NCI-H1105 (cell line): Measurements from ENCODE around the gene DAZAP1.
"Not testable (repeated sequence)": the region's sequence is repeated elsewhere in the genome, so short reads cannot be mapped to it uniquely, and the experiment has no call there.

Source experiments
- DNase-seq: peaks from one replicate; lab custom pipeline; 2025; lab: John Stamatoyannopoulos, UW

Gene DAZAP1

DNA sequence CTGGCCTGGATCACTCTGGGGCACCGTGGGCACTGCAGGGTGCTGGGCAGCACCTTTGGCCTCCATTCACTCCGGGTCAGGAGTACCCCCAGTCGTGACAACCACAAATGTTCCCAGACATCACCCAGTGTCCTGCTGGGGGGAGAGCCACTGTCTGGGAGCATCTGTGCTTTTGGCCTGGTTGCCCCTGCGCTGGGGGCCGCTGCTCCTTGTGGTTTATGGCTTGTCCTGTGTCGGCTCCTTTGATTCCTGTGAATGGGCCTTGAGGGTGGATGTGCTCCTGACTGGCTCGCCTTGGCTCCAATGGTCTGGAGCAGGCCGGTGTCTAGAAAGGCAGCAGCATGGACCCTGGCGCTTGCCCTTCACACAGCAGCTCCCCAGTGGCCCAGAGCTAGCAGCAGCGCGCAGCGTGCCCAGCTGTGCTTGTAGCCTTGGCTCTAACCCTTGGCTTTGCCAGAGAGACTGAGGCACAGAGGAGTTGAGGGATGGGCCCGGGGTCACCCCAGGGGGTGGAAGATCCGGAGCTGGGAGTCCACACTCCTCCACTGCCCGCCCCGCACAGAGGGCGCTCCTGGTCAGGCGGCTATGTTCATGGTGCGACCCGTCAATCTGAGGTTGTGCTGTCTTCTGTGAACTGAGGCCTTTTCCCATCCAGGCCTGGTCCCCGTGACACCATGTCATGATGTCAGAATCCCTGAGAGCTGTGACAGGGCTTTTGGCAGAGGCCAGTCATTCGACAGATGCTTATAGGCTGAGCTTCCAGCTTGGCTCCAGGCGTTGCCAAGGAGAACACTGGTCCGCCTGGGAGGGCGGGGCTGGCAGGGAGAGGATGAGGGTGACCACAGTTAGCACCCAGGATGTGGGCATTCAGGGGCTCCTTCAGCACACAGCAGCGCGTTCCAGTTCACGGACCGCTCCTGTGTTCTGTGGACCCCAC is 4.1 kb downstream of the DAZAP1 start:
- DNase-seq = no peak

DNA sequence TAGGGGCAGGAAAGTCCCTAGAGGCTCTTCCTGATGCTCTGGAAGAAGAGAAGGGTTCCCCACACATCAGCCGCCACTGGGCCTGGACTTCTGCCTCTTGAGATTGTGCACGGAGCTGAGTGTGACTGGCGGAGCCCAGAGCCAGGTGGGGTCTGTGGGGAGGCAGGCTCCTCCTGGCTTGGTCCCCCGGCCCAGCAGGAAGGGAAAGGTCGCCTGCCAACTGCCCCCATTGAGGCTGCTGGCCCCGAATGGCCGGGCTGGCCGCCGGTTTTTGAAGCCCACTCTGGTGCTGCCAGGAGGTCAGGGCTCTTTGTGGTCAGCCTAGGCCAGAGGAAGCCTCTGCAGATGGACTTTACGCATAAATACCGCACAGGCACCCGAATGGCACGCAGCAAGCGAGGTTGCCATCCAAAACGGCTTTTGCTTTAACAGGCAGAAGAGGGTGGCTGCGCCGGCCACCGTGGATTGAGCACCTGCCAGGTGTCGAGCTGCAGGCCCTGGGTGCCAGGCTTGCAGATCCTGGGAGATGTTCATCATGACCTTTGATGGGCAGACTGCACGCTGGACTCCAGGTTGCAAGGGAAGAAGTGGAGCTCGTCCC is 5.0 kb downstream of the DAZAP1 start:
- no peak for DNase-seq

DNA sequence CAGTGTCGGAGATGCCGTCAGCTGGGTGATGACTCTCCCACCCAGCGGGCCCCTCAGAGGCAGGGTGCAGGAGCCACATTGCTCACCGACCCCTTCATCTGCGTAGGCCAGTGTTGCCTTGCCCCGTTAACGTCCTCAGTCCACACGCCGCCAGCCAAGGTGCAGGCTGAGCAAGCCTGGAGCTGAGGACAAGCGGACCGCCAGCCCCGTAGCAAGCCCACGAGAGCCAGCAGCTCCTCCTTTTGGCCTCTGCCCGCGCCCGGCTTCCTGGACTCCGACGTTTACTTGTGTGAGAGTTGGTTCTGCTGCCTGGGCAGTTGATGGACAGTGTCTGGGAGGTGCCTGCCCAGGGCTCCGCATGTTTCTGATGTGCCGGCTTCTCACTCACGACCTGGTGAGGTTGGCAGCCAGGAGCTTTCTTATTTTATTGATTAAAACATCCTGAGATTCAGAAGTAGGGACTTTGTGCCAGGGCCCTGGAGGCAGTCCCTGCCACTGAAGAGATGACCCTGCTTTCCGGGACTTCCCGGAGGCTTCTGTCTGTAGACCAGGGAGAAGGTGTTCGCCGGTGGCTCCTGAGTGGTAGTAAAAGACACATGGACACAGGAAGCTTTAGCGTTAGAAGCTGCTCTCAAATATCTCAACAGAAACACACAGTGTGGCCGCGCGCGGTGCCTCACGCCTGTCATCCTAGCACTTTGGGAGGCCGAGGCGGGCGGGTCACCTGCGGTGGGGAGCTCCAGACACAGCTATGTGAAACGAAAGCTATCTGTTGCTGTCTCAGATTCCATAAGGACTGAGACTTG is 5.8 kb downstream of the DAZAP1 start:
- no peak for DNase-seq

DNA sequence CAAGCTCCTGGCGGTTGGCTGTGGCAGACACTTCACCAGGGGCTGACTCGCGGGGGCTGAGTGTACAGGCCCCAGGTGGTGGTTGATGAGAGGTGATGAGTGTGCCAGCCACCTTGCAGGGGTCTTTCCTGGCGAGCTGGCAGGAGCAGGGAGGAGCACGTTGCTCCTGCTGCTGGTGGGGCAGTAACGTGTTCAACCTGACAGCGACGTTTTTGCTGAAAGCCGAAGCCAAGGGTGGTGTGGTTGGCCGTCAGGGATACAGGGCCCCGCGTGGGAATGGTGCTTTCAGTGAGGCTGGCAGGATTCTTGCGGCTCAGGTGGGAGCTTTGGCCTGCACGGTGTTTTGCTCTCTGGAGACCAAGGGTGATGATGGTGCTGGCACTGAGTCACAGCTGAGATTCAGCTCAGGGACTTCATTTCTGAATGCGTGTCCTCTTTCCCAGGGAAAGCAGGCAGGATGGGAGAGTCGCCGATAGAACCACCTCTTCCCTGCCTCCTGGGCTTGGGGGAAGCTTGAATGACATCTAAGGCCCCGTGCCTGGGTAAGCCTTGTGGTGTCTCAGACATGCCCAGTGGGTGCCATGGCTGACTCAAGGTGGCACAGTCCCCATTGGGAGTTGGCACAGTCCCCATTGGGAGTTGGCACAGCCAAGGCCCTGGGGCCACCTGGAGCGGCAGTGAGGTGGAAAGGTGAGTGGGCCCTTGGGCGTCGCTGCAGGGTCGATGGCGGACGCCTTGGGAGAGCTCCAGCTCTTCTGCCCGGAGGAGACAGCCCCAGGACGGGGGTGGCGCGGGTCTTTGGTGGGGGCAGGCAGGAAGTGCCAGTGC is 8.8 kb downstream of the DAZAP1 start:
- DNase-seq = no peak

DNA sequence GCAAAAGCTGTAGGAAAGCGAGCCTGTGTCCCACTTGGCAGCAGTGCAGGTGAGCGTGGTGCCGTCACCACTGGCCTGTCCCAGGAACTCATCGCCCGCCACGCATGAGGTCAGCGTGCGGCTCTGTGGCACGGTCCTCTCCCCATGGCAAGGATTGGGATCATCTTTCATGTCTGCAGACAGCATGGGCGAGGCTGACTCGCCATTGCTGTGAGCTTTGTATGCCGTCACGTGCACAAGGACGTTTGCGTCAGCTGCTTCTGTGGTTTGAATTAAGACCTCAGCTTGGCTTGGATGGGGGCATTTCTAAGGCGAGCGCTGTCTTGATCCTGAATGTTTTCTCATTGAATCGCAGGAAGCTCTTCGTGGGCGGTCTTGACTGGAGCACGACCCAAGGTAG is 9.8 kb downstream of the DAZAP1 start:
- no peak for DNase-seq

DNA sequence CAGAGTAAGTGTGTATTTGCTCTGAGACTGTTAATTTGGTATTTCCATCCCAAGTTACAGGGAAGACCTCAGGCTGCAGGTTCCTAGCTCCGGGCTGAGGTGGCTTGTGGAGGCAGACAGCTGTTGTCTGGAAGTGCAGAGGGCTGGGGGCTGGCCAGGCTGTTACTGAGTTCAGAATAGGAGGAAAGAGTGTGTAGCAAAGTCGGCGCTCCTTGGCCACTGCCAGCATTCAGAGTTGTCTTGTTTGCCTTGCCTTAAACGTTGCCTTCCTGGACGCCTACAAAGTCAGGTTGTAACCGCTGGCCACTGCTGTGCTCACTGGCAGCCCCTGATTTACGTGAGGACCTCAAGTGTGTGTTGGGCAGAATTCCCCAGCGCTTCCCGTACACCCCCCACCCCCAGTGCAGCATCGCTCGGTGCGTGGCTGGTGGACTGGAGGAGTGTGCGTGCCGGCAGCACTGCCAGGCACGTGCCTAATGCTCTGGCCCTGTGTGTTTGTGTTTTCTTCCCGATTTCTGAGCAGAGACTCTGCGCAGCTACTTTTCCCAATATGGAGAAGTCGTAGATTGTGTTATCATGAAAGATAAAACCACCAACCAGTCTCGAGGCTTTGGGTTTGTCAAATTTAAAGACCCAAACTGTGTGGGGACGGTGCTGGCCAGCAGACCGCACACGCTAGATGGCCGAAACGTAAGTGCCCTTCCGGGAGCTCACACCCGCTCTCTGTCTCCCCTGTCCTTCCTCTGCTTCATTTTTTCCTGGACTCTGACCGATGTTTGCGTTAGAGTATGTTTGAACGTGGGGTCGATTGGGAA is 10.5 kb downstream of the DAZAP1 start:
- no peak for DNase-seq

DNA sequence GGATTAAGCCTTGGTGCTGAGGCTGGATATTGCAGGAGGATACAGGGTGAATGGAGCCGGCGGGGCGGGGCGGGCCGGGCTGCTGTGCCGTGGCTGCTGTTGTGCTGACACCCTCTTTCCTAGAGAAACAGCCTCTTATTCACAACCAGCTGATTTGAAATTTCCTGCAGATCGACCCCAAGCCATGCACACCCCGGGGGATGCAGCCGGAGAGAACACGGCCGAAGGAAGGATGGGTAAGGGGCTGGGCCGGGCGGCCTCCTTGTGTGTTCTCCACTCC is 11.1 kb downstream of the DAZAP1 start:
- DNase-seq = no peak

DNA sequence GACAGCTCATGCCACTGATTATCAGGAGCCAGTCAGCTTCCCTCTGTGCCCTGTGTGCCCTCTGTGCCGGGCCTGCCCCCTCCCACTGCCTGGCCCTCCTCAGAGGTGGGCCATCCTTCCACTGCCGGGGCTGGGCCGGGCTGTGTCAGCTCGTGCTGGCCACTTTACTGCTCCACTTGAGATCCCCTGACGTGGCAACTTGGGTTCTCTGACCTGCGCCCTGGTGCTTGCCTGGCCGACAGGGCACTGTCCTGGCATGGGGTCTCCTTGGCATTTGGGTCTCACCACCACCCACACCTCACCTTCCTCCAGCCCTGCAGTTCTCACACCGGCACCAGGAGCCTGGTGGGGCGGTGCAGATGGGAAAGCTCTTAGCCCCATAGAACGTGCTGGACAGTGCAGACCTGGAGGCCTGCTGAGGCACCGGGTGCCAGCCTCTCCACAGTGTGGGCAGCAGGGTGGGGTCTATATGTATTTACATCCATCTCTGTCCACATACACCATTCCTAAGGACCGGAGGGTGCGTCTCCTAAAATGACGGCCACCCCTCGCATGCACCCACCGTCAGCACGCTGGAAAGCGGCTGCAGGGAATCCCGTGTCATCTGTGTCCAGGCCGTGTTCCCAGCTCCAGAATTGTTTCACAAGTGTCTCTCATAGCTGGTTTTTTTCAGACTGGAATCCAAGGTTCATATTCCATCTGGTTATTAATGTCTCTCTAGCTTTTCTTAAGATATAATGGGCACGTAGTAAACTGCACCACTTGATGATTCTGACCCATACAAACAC is 11.8 kb downstream of the DAZAP1 start:
- no peak for DNase-seq

DNA sequence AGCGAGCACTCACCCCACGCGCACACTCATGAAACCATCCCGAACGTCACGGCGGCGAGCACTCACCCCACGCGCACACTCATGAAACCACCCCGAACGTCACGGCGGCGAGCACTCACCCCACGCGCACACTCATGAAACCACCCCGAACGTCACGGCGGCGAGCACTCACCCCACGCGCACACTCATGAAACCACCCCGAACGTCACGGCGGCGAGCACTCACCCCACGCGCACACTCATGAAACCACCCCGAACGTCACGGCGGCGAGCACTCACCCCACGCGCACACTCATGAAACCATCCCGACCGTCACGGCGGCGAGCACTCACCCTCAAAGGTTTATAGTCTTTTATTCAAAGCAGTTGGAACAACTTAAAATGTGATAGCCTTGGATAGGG is 12.7 kb downstream of the DAZAP1 start:
- not testable (repeated sequence) for DNase-seq

DNA sequence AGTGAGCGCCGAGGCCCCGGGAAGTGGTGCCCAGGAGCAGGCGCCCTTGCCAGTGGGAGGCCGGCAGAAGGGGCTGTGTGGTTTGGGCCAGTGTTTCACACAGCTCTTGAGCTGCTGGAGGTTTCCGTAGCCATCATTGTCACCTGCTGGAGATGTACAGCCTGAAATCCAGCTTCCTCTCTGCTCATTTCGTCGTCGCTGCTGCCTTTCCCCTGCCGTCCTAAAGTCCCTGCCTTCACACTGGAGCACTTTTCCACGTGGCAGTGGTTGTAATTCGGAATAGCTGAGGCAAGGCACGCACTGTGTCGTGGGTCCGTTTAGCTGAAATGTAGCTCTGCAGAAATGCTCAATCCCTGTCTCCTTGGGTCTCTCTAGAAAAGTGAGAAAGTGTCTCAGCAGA is 13.2 kb downstream of the DAZAP1 start:
- DNase-seq = no peak

DNA sequence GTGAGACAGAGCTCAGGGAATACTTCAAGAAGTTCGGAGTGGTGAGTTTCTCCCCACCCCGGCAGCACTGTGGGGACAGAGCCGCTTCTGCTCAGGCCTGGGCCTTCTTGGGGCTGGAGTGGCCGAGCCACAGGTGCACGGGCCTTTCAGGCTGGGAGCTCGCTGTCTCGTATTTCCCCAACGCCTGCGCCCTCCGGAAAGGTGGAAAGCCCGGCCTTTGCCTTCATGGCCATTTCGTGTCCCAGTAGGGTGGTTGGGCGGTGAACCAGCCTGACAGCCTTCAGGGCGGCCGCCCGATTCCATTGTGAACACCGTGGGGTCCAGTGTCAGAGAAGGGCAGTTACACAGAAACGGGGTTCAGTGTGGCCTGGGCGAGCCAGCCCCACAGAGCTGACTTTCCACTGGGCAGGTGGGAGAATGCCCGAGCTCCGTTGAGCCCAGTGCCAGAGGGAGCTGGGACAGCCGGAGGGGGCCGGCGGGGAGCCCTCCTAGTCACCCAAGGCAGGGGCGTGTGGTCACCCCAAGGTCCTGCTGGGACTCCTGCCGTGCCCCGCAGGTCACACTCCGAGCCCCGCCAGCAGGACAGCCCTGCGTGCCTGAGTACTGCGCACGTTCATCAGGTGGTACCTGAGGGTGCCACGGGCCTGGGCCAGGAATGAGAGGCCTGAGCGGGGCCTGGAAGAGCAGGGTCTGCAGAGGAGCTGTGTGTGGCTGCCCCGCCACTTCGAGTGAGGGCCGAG is 14.0 kb downstream of the DAZAP1 start:
- DNase-seq = no peak

DNA sequence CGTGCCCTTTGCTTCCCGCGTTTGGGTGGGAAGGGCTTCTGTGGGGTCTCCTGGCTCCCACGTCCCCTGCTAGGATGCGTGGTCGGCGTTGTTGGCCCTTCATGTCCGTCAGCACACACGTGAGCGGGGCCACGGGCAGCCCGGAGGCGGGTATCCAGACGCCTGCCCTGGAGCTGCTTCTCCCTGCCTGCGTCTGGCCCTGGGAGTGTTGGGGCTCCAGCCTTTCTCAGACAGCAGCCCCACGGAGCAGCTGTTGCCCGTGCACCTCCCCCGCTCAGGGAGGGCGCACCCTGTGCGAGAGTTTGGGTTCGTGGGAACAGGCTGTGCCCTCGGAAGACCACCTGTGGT is 14.5 kb downstream of the DAZAP1 start:
- DNase-seq = no peak

DNA sequence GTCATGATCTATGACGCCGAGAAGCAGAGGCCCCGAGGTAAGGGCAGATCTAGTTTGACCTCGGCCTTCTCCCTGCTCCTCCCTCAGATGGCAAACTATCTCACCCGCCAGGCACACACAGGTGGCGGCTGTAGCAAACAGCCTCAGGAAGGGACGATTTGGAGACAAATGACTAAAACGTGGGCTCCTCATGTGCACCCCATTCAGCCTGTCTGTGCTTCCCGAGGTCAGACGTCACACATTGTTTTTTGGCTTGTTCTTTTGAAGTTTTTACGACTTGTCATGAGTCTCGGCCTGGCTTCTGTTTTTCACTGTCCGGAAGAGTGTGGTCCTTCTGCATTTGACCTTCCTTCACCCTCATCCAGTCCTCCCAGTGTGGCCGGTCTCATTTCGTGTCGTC is 15.0 kb downstream of the DAZAP1 start:
- no peak for DNase-seq

DNA sequence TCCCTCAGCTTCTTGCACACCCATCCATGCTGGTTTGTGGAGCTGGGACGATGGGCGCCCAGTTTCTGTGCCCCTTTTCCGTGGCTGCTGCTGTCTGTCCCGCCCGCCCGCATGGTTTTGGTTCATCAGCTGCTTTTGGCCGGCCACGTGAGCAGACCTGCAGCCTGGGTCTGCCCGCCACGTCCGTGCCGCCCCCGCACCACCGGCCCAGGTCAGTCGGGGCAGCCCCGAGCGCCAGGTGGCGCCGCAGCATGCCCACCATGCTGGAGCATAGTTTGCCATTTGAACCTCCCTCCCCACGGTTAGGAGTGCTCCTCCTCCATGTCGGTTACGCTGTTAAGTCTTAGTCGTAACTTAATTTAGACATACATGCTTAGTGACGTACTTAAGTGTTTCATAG is 15.6 kb downstream of the DAZAP1 start:
- DNase-seq = no peak

DNA sequence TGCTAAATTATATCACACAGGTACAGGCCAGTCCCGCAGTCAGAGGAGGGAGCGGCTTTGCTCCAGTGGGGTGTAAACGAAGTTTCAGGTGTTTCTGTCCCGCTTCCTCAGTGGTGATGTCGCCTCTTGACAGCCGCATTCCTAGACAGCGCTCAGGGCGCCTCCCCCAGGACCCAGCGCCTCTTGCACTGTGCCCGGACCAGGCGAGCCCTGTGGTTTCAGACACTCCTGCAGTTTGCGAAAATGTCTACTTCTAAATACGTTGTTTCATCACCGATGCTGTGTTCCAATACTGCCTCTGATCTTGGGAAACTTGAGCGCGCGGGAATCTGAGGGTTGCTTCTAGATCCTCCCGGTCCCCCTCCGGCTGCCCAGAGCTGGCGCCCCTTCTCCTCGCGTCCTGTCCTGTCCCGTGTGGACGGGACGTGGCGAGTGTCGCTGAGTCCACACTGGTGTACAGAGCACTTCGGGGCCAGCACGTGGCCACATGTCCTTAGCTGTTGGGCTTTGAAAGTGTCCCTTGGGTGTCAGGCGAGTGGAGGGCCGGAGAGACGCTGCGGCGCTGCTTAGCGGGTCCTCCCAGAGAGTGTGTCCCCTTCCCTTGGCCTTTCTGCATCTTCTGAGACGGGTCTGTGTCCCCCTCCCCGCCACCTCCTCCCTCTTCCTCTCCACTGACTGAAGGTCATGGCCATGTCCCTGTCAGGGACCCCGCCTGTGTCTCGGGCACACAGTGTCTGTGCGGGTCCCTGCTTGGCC is 16.2 kb downstream of the DAZAP1 start:
- no peak for DNase-seq

DNA sequence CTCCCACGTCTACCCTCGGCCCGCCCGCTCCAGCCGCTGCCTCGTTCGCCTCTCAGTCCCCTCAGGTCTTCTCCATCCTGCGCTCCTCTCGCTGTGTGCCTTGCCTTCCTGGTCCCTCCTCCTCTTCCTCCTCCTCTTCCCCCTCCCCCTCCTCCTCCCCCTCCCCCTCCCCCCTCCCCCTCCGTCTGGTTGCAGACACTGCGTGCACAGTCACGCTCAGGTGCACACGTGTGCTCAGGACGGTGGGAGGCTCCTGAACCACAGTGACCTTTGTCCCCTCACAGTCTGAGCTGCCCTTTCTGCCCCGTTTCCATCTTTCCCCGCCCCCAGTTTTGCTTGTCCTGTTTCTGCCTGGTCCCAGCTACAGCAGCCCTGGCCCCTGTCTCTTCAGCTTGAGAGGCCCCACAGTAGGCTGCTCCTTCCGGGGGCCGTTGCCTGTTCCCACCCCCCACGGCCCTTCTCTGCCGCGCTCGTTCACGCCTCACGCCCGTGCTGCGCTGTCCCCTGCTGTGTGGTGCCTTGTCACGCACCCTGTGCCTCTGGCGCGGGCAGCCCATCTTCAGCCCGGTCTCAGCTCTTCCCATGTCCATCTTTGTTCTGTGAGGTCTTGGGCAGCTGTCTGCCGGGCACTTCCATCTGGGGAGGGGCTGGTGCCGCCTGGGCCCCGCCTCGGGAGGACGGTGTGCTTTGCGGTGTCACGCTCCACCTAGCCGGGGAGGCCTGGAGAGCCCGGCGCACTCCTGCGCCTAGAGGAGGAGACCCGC is 17.0 kb downstream of the DAZAP1 start:
- no peak for DNase-seq

DNA sequence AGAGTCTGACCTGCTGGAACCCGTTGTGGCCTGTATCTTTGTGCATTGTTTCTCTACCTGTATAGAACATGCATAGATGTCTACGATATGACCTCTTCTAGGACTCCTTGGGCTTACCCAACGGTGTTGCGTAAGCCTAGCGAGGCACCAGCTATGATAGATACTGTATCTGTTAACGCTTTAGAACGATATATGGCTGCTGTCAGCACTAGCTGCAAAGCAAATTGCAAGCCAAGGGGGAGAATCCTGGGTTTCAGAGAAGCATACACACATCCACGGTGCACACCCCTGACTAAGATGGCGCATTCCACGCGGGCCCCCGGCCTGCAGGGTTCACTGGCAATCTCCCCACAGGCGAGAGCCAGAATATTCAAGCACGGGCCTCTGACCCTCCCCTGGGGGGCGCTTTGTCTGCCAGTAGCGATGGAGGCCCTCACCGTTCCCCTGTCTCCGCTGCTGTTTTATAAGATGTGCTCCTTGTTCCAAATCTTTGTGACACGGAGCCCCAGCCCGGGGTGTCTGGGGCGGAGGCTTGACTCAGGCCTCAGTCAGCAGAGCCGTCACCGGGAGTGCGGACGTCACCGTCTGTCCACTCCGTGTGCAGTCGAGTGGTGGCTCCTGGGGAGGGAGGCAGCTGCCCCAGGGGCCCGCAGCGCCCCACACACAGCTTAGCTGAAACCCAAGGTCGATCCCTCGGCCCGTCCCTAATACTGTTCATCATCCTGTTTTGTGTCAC is 17.9 kb downstream of the DAZAP1 start:
- no peak for DNase-seq

DNA sequence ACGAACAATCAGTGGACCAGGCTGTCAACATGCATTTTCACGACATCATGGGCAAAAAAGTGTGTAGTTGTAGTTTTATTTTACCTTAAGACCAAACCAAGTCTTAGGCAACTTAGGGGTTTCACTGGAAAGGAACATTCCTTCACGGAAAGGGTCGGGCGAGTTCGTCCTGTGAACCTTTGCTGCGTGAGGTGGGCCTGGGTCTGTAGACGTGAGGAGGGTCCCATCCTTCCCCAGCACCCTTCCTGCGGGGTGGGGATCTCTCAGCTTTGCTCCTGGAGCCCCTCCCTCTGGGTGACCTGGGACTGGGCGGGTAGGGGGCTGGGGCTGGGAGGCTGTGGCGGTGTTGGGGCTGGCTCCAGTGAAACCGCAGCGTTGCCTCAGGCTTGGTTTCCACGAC is 18.5 kb downstream of the DAZAP1 start:
- DNase-seq = no peak
